HG02973 (cell line): ENCODE measurements around the gene ZNF777.
"Not testable (repeated sequence)": the region's sequence is repeated elsewhere in the genome, so short reads cannot be mapped to it uniquely, and the experiment has no call there.

Experiments used
- ATAC-seq: cut with Tn5 transposase; IDR thresholded peaks from one replicate; pipeline ENCODE4 v1.9.1; 2021; ENCODE audit warnings: moderate library complexity; ENCODE audit not compliant: unreplicated experiment

ZNF777 gene

DNA sequence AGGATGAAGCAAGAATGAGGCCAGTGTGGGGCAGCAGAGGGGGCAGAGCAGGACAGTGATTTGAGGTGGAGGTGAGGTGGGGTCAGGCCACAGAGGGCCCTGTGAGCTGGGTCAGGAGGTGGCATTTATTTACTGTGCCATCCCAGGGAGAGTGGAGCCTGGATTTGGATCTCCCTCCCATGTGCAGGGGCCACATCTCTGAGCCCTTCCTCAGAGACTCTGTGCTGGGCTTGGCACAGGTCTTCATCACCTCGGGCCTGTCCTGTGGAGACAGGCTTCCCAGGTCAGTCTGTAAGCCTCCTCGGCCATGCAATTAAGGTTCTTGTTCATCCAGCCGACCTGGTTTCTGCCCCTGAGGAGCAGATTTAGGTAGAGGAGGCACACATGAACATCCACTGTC is 40.9 kb downstream of the ZNF777 start:
- ATAC-seq: no peak

DNA sequence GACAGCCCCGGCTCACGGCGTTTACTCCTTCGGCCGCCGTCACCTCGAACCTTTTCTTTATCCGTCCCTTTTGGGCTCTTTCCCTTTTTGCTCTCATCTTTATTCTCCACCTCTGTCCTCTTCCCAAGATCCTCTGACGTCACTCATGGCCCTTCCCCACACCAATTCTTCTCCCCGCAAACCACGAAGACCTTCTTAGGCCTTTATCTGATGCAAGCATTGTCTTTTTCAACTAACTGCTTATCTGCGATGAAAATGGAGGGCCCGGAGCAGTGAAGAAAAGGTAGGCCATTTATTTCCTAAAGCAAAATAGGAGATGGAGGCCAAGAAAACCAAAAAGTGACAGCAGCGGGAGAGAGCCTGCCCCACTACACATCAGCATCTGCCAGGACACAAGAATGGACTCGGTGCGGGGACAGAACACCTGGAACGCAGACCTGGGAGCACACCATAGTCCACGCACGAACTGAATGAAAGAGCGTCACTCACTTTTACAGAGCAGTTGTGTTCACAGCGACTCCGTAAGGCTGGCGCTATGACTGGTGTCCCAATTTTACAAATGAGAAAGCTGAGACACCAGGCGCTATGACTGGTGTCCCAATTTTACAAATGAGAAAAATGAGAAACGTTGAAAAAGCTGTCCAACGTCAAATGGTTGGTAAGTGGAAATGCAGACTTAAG is 45.3 kb downstream of the ZNF777 start:
- no peak for ATAC-seq

- no peak for ATAC-seq
Measured at GRCh38 chr7:149414745-149415390, 46.0 kb downstream of the ZNF777 start.

GRCh38 chr7:149414171-149414570 is 46.7 kb downstream of the ZNF777 start:
- no peak for ATAC-seq

GRCh38 chr7:149413083-149413482 is 47.8 kb downstream of the ZNF777 start:
- ATAC-seq: not testable (repeated sequence)

GRCh38 chr7:149409895-149410294 is 51.0 kb downstream of the ZNF777 start:
- peak; percentile 82 for ATAC-seq

GRCh38 chr7:149404825-149405224 is 56.0 kb downstream of the ZNF777 start:
- no peak for ATAC-seq

GRCh38 chr7:149404396-149404795 is 56.5 kb downstream of the ZNF777 start:
- no peak for ATAC-seq

- no peak for ATAC-seq
Measured at GRCh38 chr7:149398195-149398820, 62.6 kb downstream of the ZNF777 start.

DNA sequence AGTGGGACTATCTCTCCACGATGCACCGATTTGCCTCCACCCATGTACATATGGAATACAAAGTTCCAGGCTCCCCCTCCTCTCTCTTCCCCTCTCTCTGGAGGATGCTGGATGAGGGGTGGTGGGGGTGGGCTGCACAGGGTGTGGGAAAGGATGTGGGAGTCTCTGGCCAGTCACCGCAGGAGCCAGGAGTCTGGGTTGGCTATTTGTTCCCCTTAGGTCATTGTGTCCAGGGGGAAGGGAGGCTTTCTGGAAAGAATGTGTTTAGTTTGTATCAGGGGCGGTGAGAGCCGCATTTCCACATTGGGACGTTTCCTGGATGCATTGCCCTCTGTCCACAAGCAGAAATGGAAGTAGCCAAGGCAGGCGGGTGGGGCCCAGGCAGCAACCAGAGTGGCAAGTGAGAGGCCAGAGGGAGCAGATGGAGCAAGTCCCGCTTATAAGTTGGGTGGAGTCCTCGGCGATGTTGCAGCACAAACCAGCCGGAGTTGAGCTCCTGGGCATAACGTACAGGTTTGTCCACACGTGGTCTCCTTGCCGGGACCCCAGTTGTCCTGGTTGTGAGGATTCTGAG is 63.3 kb downstream of the ZNF777 start:
- ATAC-seq: no peak

DNA sequence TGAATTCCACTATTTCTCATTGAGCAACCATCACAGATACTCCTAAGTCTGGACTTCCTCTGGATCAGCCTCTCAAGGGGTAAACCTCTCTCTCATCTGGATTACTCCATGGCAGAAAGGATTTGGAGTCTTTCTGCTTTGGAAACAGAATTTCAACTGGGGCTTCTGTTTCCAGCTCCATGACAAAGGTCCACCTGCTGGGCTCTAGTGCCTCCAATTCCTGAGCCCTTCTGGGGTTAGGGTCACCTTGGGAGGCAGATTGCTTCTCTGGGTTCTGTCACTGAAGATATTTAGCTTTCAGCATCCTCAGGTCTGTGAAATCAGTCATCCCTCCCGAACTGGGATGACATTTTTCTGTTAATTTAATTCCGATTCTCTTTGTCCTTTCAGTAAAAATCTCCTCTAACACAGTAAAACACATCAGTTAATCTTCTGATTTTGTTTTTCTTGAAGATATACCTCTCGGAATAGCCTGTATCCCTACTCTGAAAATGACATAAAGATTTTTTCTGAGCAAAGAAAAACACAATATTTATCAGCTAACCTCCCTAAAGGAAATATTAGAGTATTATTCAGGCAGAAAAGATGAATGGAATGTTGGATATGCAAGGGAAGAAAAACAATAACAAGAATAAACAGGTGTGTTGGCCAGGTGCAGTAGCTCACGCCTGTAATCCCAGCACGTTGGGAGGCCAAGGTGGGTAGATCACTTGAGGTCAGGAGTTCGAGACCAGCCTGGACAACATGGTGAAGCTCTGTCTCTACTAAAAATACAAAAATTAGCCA is 72.1 kb downstream of the ZNF777 start:
- ATAC-seq: not testable (repeated sequence)

DNA sequence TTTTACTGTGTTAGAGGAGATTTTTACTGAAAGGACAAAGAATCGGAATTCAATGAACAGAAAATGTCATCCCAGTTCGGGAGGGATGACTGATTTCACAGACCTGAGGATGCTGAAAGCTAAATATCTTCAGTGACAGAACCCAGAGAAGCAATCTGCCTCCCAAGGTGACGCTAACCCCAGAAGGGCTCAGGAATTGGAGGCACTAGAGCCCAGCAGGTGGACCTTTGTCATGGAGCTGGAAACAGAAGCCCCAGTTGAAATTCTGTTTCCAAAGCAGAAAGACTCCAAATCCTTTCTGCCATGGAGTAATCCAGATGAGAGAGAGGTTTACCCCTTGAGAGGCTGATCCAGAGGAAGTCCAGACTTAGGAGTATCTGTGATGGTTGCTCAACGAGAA is 74.3 kb downstream of the ZNF777 start:
- ATAC-seq: not testable (repeated sequence)

- no peak for ATAC-seq
Measured at GRCh38 chr7:149385195-149385950, 75.5 kb downstream of the ZNF777 start.
